ENCODE results near the gene NUDT14.

The NUDT14 gene

DNA sequence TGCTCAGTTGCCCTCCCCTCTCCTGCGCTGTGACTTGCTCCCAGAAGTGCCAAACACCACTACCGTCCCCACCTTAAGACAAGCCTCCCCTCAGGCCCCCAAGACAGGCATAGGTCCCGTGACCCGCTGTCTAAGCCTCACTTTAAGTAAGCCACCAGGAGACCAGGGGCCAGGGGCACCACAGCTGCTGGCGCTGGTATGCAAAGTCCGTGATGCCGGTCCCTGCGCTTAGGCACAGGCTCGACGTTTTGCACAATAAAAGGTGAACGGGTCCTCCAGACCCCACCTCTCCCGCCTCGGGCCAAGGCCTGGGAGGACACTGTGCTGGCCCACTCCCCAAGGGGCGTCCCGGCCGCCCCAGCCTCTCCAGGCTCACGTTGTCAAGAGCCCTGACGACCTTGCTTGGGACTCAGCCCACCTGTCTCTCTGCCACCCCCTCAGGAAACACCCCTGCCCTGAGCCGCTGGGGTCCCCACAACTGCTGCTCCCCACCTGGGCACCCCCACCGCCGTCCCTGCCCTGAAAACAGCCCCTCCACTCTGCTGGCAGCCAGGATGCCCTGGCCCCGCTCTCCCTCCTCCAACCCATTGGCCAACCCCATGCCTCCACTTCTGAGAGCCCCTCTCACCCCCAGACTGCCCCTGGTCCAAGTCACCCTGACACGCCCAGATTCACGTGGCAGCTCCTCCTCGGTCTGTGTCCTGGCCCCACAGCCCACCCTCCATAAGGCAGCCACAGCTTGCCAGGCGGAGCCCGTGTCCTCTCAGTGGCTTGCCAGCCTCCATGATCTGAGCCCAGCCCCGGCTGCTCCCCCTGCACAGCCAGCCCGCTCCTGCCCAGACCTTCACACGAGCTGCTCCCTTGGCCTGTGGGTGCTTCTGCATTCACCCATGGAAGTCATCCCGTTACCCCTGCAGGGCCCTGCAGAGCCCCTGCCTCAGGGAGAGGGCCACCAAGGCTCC is 24.4 kb downstream of the NUDT14 start:
- no peak overlapping the region for H3K27ac ChIP-seq
- no peak for DNase-seq (ENCODE audit: low spot score)
- ChIA-PET POLR2A (ENCODE audit: low non-redundant PET) (no interaction called here), CTCF (interaction anchor here (0.5 to 0.6 kb wide), 3 partner anchors 9 to 161 kb away, joined by 3 read pairs; no protein-coding TSS in a partner anchor)
- TF ChIP-seq, protein P1, sequence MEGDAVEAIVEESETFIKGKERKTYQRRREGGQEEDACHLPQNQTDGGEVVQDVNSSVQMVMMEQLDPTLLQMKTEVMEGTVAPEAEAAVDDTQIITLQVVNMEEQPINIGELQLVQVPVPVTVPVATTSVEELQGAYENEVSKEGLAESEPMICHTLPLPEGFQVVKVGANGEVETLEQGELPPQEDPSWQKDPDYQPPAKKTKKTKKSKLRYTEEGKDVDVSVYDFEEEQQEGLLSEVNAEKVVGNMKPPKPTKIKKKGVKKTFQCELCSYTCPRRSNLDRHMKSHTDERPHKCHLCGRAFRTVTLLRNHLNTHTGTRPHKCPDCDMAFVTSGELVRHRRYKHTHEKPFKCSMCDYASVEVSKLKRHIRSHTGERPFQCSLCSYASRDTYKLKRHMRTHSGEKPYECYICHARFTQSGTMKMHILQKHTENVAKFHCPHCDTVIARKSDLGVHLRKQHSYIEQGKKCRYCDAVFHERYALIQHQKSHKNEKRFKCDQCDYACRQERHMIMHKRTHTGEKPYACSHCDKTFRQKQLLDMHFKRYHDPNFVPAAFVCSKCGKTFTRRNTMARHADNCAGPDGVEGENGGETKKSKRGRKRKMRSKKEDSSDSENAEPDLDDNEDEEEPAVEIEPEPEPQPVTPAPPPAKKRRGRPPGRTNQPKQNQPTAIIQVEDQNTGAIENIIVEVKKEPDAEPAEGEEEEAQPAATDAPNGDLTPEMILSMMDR (conservative IDR thresholded peaks at IDR 0.05; ENCODE audit: low read depth): no peak

DNA sequence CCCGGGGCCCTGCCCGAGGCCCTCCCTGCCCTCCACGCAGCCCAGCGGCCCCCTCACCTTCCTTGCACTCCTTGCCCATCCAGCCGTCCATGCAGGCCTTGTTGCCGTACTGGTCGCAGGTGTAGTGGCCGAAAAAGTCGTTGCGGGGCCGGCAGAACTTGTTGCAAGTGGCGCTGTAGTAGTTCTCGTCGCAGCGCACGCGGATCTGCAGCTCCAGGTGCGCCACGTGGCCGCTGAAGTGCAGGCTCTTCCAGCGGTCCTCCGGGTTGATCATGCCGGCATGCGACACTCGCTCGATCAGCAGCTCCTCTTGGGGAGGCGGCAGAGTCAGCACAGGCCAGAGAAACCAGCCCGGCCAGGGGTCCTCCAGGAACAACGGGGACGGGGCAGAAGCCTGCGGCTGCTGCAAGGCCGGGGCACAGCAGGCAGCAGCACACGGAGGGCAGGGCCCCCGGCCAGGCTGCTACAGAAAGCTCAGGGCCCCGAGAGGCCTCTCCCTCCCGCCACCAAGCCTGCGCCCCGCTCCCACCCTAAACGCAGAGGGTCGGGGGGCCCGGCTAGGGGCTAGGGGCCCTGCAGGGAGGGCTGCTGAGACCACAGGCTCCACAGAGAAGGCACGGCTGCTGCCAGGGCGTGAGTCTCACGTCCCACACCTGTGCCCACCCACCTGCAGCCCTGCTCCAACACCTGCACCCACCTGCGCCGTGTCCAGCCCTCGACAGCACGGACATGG is 25.3 kb downstream of the NUDT14 start:
- DNase-seq (ENCODE audit: low spot score): no peak
- ChIA-PET CTCF (interaction anchor here (0.5 to 1.0 kb wide), 3 partner anchors 65 to 1072 kb away, joined by 3 read pairs; no protein-coding TSS in a partner anchor), POLR2A (ENCODE audit: low non-redundant PET) (no interaction called here)
- H3K27ac ChIP-seq: peak overlapping the region; percentile 32
- TF ChIP-seq, protein P1 (conservative IDR thresholded peaks at IDR 0.05; ENCODE audit: low read depth): no peak

DNA sequence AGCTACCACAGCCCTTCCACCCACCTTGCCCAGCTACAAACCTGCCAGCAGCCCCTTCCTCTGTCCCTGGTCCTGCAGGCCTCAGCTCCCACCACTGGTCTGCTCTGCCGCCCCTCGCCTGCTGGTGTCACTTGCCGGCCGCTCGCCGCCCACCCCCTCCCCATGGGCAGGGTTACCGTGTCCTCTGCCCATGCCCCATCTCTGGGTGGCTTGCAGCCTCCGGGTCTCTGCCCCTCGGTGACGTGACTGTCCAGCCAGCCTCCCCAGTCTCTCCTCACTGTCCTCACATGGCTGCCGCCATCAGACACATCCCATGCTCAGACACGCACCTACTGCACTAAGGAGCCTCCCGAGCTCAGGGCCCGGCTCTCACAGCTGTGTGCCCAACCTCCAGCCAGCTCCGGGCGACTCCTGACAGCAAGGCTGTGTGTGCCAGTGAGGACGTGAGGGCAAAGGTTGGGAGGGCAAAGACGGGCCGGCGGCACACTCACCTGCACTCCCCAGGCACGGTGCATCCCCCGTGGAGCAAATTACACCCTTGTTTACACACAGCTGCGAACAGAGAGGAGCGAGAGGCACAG is 26.0 kb downstream of the NUDT14 start:
- peak overlapping the region; percentile 32 for H3K27ac ChIP-seq
- TF ChIP-seq, protein P1 (conservative IDR thresholded peaks at IDR 0.05; ENCODE audit: low read depth): no peak
- DNase-seq (ENCODE audit: low spot score): no peak
- POLR2A ChIA-PET (ENCODE audit: low non-redundant PET): no interaction called here
- CTCF ChIA-PET: interaction anchor here (0.6 to 1.0 kb wide), 4 partner anchors 65 to 1072 kb away, joined by 3 to 4 read pairs (median 4); no protein-coding TSS in a partner anchor

DNA sequence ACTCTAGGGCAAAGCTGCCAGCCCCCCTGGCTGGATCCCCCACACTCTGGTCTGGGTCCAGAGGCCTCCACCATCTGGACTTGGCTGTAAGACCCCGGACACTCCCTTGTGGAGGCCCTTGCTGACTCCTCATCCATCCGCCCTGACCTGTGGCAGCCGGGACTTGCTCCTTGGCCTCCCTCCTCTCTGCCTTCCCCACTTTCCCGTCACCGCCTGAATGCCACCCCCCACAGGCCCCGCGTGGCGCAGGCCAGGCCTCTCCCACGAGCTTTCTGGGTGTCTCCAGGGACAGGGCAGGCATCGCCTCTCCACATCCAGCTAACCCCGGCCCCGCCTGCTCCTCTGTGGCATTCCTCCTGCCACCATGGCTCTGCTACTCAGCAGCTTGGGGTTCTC is 26.6 kb downstream of the NUDT14 start:
- no peak for DNase-seq (ENCODE audit: low spot score)
- ChIA-PET POLR2A (ENCODE audit: low non-redundant PET) (no interaction called here), CTCF (interaction anchor here (0.6 to 1.0 kb wide), 6 partner anchors 64 to 374 kb away, joined by 3 to 4 read pairs (median 4); no protein-coding TSS in a partner anchor)
- peak overlapping the region; percentile 32 for H3K27ac ChIP-seq
- TF ChIP-seq, protein P1 (conservative IDR thresholded peaks at IDR 0.05; ENCODE audit: low read depth): no peak

DNA sequence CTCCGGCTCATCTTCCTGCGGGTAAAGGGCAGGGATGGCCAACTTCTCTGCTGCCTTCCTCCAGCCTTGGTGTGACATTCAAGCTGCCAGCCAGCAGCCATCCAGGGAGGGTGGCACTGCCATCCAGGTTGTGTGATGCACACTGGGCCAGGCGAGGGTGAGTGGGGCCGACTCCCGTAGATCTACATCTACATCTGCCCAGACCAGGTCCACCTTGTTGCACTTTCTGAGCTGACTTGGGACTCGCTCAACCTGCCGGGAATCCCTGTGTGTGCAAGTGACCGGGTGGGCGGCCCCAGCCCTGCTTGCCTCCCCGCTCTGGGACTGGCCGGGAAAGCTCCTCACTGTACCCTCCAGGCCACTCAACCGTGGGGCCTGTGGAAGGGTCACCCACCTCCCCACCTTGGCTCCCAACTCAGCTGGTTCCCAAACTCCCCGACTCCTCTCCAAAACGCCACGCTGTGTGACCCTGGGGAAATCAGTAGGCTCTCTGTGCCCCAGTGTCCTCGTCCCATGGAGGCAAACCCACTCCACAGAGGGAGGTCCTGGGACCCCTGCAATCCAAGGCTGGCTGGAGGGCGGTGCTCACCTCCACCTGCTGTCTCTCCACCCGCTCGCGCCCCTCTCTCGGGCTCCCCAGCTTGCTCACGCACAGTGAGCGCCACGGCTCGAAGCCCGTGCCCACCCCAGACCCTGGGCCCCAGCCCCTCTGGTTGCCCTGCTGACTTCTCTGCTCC is 27.2 kb downstream of the NUDT14 start:
- TF ChIP-seq, protein P1 (conservative IDR thresholded peaks at IDR 0.05; ENCODE audit: low read depth): no peak
- ChIA-PET POLR2A (ENCODE audit: low non-redundant PET) (no interaction called here), CTCF (interaction anchor here (0.7 to 1.0 kb wide), 3 partner anchors 64 to 67 kb away, joined by 3 to 4 read pairs (median 4); no protein-coding TSS in a partner anchor)
- DNase-seq (ENCODE audit: low spot score): no peak
- peak overlapping the region; percentile 32 for H3K27ac ChIP-seq
